ENCODE results near the gene HEPACAM2. TPM values are rescaled to one million over a fixed set of nuclear protein-coding genes. Genes with fewer than 3 reads are reported as not detected.

Gene HEPACAM2
- total and polyA plus RNA-seq, 2 donors (not counting 3 experiments of a cell fraction or from before 2014, with no cell fraction given), result not detected

DNA sequence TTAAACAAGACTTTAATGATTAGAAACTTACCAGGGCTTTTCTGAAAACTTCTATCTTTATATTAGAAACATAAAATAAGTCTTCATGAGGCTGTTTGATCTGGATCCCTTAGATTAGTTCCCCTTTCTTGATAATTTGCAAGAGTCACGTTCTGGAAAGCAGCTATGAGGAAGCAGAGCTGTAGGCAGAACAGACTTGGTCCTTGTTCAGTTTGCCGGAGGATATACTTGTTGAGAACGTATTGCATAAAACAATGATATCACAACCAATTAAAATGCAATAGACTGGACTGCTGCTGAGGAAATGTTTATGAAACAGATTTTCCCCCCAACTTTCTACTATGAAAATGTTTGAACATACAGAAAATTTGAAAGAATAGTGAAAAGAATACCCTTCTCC is 80.9 kb downstream of the HEPACAM2 start:
- H3K4me1 ChIP-seq (ENCODE audit: control insufficient read depth, extremely low read depth, insufficient read depth, low read length), result peaks cover 20% of the 10 kb centered on the region
- no peak for DNase-seq (ENCODE audit: low read depth, low spot score)
- intact Hi-C loops (cut with micrococcal nuclease), result loop anchor here (5.0 to 10.0 kb wide), 2 partner anchors 133 to 511 kb away; no protein-coding TSS in a partner anchor
- no peaks in the 10 kb centered on the region for H3K9me3 ChIP-seq (replicated peaks; ENCODE audit: control insufficient read depth, insufficient read depth, low read length)
- no peak overlapping the region for H3K4me2 ChIP-seq (ENCODE audit: insufficient read depth, low read length)
- H3K36me3 ChIP-seq (ENCODE audit: control insufficient read depth in 2 of 2, extremely low read depth in 1 of 2, insufficient read depth in 2 of 2, low read length in 2 of 2), result no peaks in the 10 kb centered on the region
- H3K4me3 ChIP-seq (replicated peaks in 1 of 3; ENCODE audit: insufficient read depth in 1 of 3, low read depth in 1 of 3, low read length in 3 of 3), result no peak overlapping the region
- no peak overlapping the region for H2AFZ ChIP-seq (ENCODE audit: low read depth, low read length)
- no peaks in the 10 kb centered on the region for H4K20me1 ChIP-seq (replicated peaks; ENCODE audit: control insufficient read depth, extremely low read depth, insufficient read depth, low read length)
- dilution Hi-C loops (cut with MboI; ENCODE audit: extremely low pct_ligation_motif_present, low sequenced_read_pairs), result no loop called here
- H3K79me2 ChIP-seq (ENCODE audit: control insufficient read depth, insufficient read depth, low read length), result no peaks in the 10 kb centered on the region
- FAIRE-seq, result no peak
- BruUV-seq (replicated peaks), result no TSS peak
- no peak overlapping the region for H3K9ac ChIP-seq (replicated peaks; ENCODE audit: extremely low read depth, insufficient read depth, low read length)
- ChIA-PET POLR2A (no interaction called here), CTCF (interaction anchor here (1.3 to 1.5 kb wide), 4 partner anchors 10 to 82 kb away, joined by 3 read pairs; no protein-coding TSS in a partner anchor)
- H3K9me1 ChIP-seq (replicated peaks; ENCODE audit: control insufficient read depth, extremely low read depth, insufficient read depth, low read length), result no peaks in the 10 kb centered on the region
- TF ChIP-seq GATA2 (IDR thresholded peaks at IDR 0.05; ENCODE audit: insufficient read depth, insufficient read length, low read depth, low read length), result no peak
- TF ChIP-seq POLR2A (IDR thresholded peaks at IDR 0.05; ENCODE audit: low read depth, low read length), result no peak
- TF ChIP-seq, protein P1, sequence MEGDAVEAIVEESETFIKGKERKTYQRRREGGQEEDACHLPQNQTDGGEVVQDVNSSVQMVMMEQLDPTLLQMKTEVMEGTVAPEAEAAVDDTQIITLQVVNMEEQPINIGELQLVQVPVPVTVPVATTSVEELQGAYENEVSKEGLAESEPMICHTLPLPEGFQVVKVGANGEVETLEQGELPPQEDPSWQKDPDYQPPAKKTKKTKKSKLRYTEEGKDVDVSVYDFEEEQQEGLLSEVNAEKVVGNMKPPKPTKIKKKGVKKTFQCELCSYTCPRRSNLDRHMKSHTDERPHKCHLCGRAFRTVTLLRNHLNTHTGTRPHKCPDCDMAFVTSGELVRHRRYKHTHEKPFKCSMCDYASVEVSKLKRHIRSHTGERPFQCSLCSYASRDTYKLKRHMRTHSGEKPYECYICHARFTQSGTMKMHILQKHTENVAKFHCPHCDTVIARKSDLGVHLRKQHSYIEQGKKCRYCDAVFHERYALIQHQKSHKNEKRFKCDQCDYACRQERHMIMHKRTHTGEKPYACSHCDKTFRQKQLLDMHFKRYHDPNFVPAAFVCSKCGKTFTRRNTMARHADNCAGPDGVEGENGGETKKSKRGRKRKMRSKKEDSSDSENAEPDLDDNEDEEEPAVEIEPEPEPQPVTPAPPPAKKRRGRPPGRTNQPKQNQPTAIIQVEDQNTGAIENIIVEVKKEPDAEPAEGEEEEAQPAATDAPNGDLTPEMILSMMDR (IDR thresholded peaks at IDR 0.05; ENCODE audit: extremely low read depth in 1 of 2, insufficient read depth in 1 of 2, low read depth in 1 of 2, low read length in 2 of 2), result no peak
- no peak for TF ChIP-seq POLR2AphosphoS5 (IDR thresholded peaks at IDR 0.05; ENCODE audit: insufficient read depth, low read depth, low read length)
- TF ChIP-seq MYC (IDR thresholded peaks at IDR 0.05; ENCODE audit: low read depth, low read length), result no peak
- TF ChIP-seq JUN (IDR thresholded peaks at IDR 0.05; ENCODE audit: borderline replicate concordance, insufficient read depth, insufficient read length, low read depth), result no peak
- TF ChIP-seq, protein P2, sequence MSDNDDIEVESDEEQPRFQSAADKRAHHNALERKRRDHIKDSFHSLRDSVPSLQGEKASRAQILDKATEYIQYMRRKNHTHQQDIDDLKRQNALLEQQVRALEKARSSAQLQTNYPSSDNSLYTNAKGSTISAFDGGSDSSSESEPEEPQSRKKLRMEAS (IDR thresholded peaks at IDR 0.05; ENCODE audit: insufficient read depth, insufficient read length), result no peak
- no peak for TF ChIP-seq FOS (IDR thresholded peaks at IDR 0.05; ENCODE audit: borderline replicate concordance, insufficient read depth, low read length)
- TF ChIP-seq EZH2 (IDR thresholded peaks at IDR 0.05; ENCODE audit: borderline replicate concordance, low read depth, low read length, severe bottlenecking), result no peak
- no peaks in the 10 kb centered on the region for H3K27me3 ChIP-seq (ENCODE audit: control insufficient read depth in 2 of 2, insufficient read depth in 2 of 2, low read length in 2 of 2)
- H3K27ac ChIP-seq (ENCODE audit: insufficient read depth, low read depth, low read length), result peak overlapping the region; percentile 50

Data from endothelial cell of umbilical vein (primary cell).